ENCODE measurements around the gene DHX34.

DHX34 gene

DNA sequence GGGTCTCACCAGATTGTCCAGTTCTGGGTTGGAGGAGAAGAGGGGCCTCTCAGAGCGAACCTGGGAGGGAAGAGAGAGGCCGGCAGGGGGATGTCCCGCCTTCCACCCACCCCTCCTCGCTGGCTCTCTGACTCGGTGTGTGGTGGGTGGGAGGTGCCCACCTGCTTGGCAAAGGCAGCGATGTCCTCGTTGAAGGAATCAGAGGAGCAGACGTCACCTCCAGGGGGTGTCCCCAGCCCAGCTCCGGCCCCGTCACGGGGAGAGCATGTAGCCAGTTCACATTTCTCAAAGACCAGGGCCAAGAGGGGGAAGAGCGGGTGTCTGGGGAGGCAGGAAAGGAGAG, 67.5 kb downstream of the DHX34 start:
- H3K27ac ChIP-seq (ENCODE audit: insufficient read depth in 1 of 2, low read depth in 1 of 2, low read length in 2 of 2, poor library complexity in 1 of 2, severe bottlenecking in 2 of 2): no peak overlapping the region
- WGBS (ENCODE audit: insufficient coverage): 24% methylated on average over 7 of the region's 12 CpGs
- H3K4me1 ChIP-seq (ENCODE audit: control extremely low read depth in 1 of 4, control insufficient read depth in 4 of 4, insufficient read depth in 4 of 4, low read length in 3 of 4): peaks cover 0 to 19% (median 9%) of the 10 kb centered on the region in 4 experiments
- POLR2A ChIA-PET: no interaction called here
- H3K4me3 ChIP-seq (ENCODE audit: control insufficient read depth in 1 of 7, extremely low read depth in 1 of 7, insufficient read depth in 4 of 7, low read depth in 2 of 7, low read length in 6 of 7): no peak overlapping the region
- CTCF ChIA-PET: interaction anchor here (0.6 kb wide), 1 partner anchor 25 kb away, joined by 3 read pairs; no protein-coding TSS in a partner anchor
- peaks cover 0 to 91% (median 36%) of the 10 kb centered on the region in 5 experiments for H3K27me3 ChIP-seq (replicated peaks in 2 of 5; ENCODE audit: control insufficient read depth in 4 of 5, insufficient read depth in 5 of 5, low read length in 4 of 5)
- no peaks in the 10 kb centered on the region for H3K9me3 ChIP-seq (ENCODE audit: control extremely low read depth in 1 of 5, control insufficient read depth in 4 of 5, insufficient read depth in 2 of 5, low read depth in 1 of 5, low read length in 4 of 5)
- DNase-seq: peak in 1 of 3 donors; percentile 15
- no peaks in the 10 kb centered on the region for H3K36me3 ChIP-seq (ENCODE audit: control insufficient read depth in 4 of 4, insufficient read depth in 4 of 4, low read length in 3 of 4)

DNA sequence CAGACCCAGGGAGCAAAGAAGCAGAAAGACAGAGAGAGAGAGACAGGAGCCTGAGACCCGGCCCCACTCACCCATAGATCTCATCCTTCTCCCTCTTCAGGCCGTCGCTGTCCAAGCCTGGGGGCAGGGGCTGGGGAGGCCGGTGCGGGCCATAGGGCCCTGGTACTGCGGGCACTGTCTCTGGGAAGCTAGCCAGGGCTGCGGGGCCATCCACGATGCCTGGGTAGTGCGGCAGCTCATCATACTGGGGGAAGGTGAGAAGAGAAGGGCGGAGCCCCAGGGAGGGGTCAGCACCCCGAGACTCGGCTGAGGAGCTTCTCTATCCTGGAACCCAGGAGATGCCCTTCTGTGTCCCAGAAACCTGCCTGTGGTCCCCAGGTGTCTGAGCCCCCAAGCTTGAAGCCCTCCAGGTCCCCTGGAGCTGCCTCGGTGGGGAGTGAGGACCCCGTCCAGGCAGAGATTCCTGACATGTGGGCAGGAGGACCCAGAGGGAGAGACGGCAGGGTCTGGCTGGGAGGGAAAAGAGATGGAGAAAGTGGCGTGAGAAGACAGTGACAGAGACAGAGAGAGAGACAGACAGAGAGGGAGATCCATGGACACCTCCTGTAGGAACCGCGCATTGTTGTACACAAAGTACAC, 68.1 kb downstream of the DHX34 start:
- CTCF ChIA-PET: interaction anchor here (0.6 kb wide), 1 partner anchor 26 kb away, joined by 3 read pairs; no protein-coding TSS in a partner anchor
- 8% methylated on average over 17 of the region's 18 CpGs for WGBS (ENCODE audit: insufficient coverage)

DNA sequence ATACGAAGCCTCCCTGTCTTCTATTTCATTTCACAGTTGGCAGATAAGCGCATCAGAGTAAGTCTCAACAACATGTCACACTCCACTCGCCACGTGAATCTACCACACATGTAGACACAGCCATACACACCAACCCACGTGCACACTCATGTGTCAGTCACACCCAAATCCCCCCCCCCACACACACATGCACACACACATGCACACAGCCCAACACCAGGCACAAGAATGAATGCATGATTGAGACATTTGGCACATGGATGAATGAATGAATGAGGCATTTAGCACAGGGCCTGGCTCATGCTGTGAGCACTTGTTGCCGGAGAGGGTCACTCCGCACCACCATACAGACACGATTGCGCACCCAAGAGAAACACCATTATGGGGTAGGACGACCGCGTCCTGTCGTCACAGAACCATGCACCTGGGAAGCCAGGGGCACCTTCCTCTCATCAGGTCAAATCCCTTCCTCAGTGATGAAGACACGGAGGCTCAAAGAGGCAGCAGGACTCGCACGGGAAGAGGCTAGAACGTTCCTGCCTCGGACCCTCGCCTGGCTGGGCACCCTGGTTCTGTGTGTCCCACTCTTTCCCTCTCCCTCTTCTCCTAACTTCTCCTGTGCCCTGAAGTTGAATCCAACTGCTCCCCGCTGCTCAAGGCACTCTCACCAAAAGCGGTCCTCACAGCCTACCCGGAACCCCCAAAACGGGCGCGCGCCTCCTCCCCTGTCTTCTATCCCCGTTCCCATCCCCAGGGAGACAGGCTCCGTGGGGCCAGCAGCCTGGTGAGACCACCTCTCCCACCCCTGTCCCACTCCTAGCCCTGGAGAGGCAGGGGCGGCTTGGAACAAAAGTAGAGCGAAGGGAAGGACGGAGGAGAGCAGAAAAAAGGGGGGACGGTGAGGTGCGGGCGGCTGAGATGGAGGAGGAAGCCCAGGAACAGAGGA, 68.9 kb downstream of the DHX34 start:
- Histone ChIP-seq H3K27me3 (replicated peaks in 2 of 5; ENCODE audit: control insufficient read depth in 4 of 5, insufficient read depth in 5 of 5, low read length in 4 of 5) (peaks cover 9 to 95% (median 40%) of the 10 kb centered on the region in 5 experiments), H3K4me1 (ENCODE audit: control extremely low read depth in 1 of 4, control insufficient read depth in 4 of 4, insufficient read depth in 4 of 4, low read length in 3 of 4) (peaks cover 0 to 19% (median 10%) of the 10 kb centered on the region in 4 experiments), H3K27ac (ENCODE audit: insufficient read depth in 1 of 2, low read depth in 1 of 2, low read length in 2 of 2, poor library complexity in 1 of 2, severe bottlenecking in 2 of 2) (no peak overlapping the region), H3K9me3 (ENCODE audit: control extremely low read depth in 1 of 5, control insufficient read depth in 4 of 5, insufficient read depth in 2 of 5, low read depth in 1 of 5, low read length in 4 of 5) (no peaks in the 10 kb centered on the region), H3K4me3 (ENCODE audit: control insufficient read depth in 1 of 7, extremely low read depth in 1 of 7, insufficient read depth in 4 of 7, low read depth in 2 of 7, low read length in 6 of 7) (no peak overlapping the region), H3K36me3 (ENCODE audit: control insufficient read depth in 4 of 4, insufficient read depth in 4 of 4, low read length in 3 of 4) (no peaks in the 10 kb centered on the region)
- DNase-seq: peak in 1 of 3 donors; percentile 37
- ChIA-PET CTCF (interaction anchor here (1.1 kb wide), 1 partner anchor 123 kb away, joined by 3 read pairs; no protein-coding TSS in a partner anchor), POLR2A (interaction anchor here (0.7 kb wide), 1 partner anchor 594 kb away, joined by 3 read pairs; no protein-coding TSS in a partner anchor)
- WGBS (ENCODE audit: insufficient coverage): 3% methylated on average over 23 of the region's 34 CpGs

More for the DNA sequence above, 68.1 kb downstream of the DHX34 start:
- Histone ChIP-seq H3K36me3 (ENCODE audit: control insufficient read depth in 4 of 4, insufficient read depth in 4 of 4, low read length in 3 of 4) (no peaks in the 10 kb centered on the region), H3K9me3 (ENCODE audit: control extremely low read depth in 1 of 5, control insufficient read depth in 4 of 5, insufficient read depth in 2 of 5, low read depth in 1 of 5, low read length in 4 of 5) (no peaks in the 10 kb centered on the region), H3K27ac (ENCODE audit: insufficient read depth in 1 of 2, low read depth in 1 of 2, low read length in 2 of 2, poor library complexity in 1 of 2, severe bottlenecking in 2 of 2) (no peak overlapping the region), H3K4me1 (ENCODE audit: control extremely low read depth in 1 of 4, control insufficient read depth in 4 of 4, insufficient read depth in 4 of 4, low read length in 3 of 4) (peaks cover 0 to 19% (median 9%) of the 10 kb centered on the region in 4 experiments), H3K4me3 (ENCODE audit: control insufficient read depth in 1 of 7, extremely low read depth in 1 of 7, insufficient read depth in 4 of 7, low read depth in 2 of 7, low read length in 6 of 7) (no peak overlapping the region), H3K27me3 (replicated peaks in 2 of 5; ENCODE audit: control insufficient read depth in 4 of 5, insufficient read depth in 5 of 5, low read length in 4 of 5) (peaks cover 1 to 92% (median 37%) of the 10 kb centered on the region in 5 experiments)
- POLR2A ChIA-PET: no interaction called here
- DNase-seq: no peak

DNA sequence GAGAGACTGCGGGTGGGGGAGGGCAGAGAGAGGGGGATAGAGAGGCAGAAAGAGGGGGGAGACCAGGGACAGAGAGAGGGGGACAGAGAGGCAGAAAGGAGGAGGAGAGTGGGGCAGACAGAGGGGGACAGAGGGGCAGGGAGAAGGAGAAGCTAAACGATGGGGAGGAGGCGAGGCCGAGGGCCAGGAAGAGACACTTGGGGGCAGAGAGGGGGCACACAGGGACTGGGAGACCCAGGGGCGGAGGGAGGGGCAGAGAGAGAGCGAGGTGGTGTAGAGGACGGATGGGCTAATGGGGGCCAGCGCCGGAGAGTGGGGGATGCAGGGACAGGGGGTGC, 69.5 kb downstream of the DHX34 start:
- CTCF ChIA-PET: interaction anchor here (1.1 kb wide), 1 partner anchor 124 kb away, joined by 3 read pairs; no protein-coding TSS in a partner anchor
- 0% methylated on average over 8 of the region's 9 CpGs for WGBS (ENCODE audit: insufficient coverage)
- no peak overlapping the region for H3K27ac ChIP-seq (ENCODE audit: insufficient read depth in 1 of 2, low read depth in 1 of 2, low read length in 2 of 2, poor library complexity in 1 of 2, severe bottlenecking in 2 of 2)

DNA sequence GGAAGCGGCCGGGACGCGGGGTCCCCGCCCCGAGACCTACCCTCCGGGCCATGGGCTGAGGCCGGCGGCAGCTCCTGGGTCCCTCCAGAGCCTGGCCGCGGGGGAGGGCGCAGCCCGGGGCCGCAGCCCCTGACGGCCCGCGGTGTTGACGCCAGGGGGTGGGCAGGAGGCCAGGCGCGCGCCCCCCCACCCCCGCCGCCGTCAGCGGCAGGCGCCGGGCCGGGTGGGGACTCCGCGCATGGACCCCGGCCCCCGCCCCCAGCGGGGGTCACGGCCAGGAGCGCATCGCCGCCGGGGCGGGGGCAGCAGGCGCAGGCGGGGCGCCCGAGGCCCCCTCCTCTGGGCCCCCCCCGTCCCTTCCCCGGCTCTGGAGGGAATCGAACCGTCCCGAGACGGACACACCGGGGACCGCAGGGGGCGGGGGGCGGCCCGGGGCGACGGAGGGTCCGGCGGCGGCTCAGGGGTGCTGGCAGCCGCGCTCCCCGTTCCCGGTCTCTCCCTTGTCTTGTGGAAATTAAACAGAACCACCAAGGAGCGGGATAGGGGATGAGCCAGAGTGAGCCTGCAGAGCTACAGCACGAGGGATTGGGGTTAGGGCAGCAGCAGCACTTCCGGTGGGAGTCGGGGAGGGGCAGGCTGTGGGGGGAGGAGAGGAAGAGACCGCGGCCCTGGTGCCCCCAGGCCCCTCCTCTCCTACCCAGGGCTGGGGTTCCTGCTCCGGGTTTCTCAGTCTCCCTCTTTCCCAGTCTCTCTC, 70.1 kb downstream of the DHX34 start, which contains the start of gene MEIS3:
Gene MEIS3, minus strand, starts transcription at position 498 of the 754 bp plus-strand sequence. Its CDS starts 446 bp downstream, at position 52.
- peaks cover 10 to 97% (median 44%) of the 10 kb centered on the region in 5 experiments for H3K27me3 ChIP-seq (replicated peaks in 2 of 5; ENCODE audit: control insufficient read depth in 4 of 5, insufficient read depth in 5 of 5, low read length in 4 of 5)
- CTCF ChIA-PET: interaction anchor here (1.1 kb wide), 1 partner anchor 124 kb away, joined by 3 read pairs; no protein-coding TSS in a partner anchor

More for the DNA sequence above, 69.5 kb downstream of the DHX34 start:
- peak in 1 of 3 donors; percentile 17 for DNase-seq
- peak overlapping the region in 1 of 7 experiments; percentile 38 for H3K4me3 ChIP-seq (ENCODE audit: control insufficient read depth in 1 of 7, extremely low read depth in 1 of 7, insufficient read depth in 4 of 7, low read depth in 2 of 7, low read length in 6 of 7)
- POLR2A ChIA-PET: interaction anchor here (0.7 kb wide), 1 partner anchor 594 kb away, joined by 3 read pairs; no protein-coding TSS in a partner anchor
- peaks cover 0 to 19% (median 10%) of the 10 kb centered on the region in 4 experiments for H3K4me1 ChIP-seq (ENCODE audit: control extremely low read depth in 1 of 4, control insufficient read depth in 4 of 4, insufficient read depth in 4 of 4, low read length in 3 of 4)
- H3K9me3 ChIP-seq (ENCODE audit: control extremely low read depth in 1 of 5, control insufficient read depth in 4 of 5, insufficient read depth in 2 of 5, low read depth in 1 of 5, low read length in 4 of 5): no peaks in the 10 kb centered on the region
- H3K27me3 ChIP-seq (replicated peaks in 2 of 5; ENCODE audit: control insufficient read depth in 4 of 5, insufficient read depth in 5 of 5, low read length in 4 of 5): peaks cover 10 to 95% (median 42%) of the 10 kb centered on the region in 5 experiments
- no peaks in the 10 kb centered on the region for H3K36me3 ChIP-seq (ENCODE audit: control insufficient read depth in 4 of 4, insufficient read depth in 4 of 4, low read length in 3 of 4)

DNA sequence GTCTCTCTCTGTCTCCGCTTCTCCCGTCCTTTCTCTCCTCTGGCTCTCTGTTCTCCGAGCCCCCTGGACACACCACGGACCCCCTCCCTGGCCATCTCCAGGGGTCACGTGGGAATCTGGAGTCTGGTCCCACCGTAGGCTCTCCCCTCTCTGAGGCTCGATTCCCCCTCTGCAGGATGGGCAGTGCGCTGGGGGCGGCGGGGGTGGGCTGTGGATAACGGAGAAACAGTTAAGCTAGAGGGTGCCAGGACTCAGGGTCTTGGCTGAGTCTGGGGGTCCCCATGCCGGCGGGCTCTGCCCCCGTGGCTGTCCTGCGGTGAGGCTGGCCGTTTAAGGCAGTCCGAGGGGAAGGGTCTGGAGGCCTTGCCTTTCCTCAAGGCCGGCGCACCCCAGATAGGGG, 70.7 kb downstream of the DHX34 start:
- Histone ChIP-seq H3K4me3 (ENCODE audit: control insufficient read depth in 1 of 7, extremely low read depth in 1 of 7, insufficient read depth in 4 of 7, low read depth in 2 of 7, low read length in 6 of 7) (peak overlapping the region in 1 of 7 experiments; percentile 43), H3K27ac (ENCODE audit: insufficient read depth in 1 of 2, low read depth in 1 of 2, low read length in 2 of 2, poor library complexity in 1 of 2, severe bottlenecking in 2 of 2) (no peak overlapping the region), H3K27me3 (replicated peaks in 2 of 5; ENCODE audit: control insufficient read depth in 4 of 5, insufficient read depth in 5 of 5, low read length in 4 of 5) (peaks cover 10 to 97% (median 44%) of the 10 kb centered on the region in 5 experiments), H3K9me3 (ENCODE audit: control extremely low read depth in 1 of 5, control insufficient read depth in 4 of 5, insufficient read depth in 2 of 5, low read depth in 1 of 5, low read length in 4 of 5) (no peaks in the 10 kb centered on the region), H3K36me3 (ENCODE audit: control insufficient read depth in 4 of 4, insufficient read depth in 4 of 4, low read length in 3 of 4) (no peaks in the 10 kb centered on the region), H3K4me1 (ENCODE audit: control extremely low read depth in 1 of 4, control insufficient read depth in 4 of 4, insufficient read depth in 4 of 4, low read length in 3 of 4) (peaks cover 0 to 19% (median 10%) of the 10 kb centered on the region in 4 experiments)
- WGBS (ENCODE audit: insufficient coverage): 8% methylated on average over 8 of the region's 19 CpGs
- no peak for DNase-seq
- ChIA-PET POLR2A (no interaction called here), CTCF (no interaction called here)

More for the DNA sequence above, 70.1 kb downstream of the DHX34 start, which contains the start of gene MEIS3:
- WGBS (ENCODE audit: insufficient coverage): 0% methylated on average over 31 of the region's 70 CpGs
- Histone ChIP-seq H3K9me3 (ENCODE audit: control extremely low read depth in 1 of 5, control insufficient read depth in 4 of 5, insufficient read depth in 2 of 5, low read depth in 1 of 5, low read length in 4 of 5) (no peaks in the 10 kb centered on the region), H3K27ac (ENCODE audit: insufficient read depth in 1 of 2, low read depth in 1 of 2, low read length in 2 of 2, poor library complexity in 1 of 2, severe bottlenecking in 2 of 2) (no peak within 1 kb of the TSS), H3K36me3 (ENCODE audit: control insufficient read depth in 4 of 4, insufficient read depth in 4 of 4, low read length in 3 of 4) (no peaks in the 10 kb centered on the region), H3K4me3 (ENCODE audit: control insufficient read depth in 1 of 7, extremely low read depth in 1 of 7, insufficient read depth in 4 of 7, low read depth in 2 of 7, low read length in 6 of 7) (peak within 1 kb of the TSS in 2 of 7 experiments; percentile 38 to 43), H3K4me1 (ENCODE audit: control extremely low read depth in 1 of 4, control insufficient read depth in 4 of 4, insufficient read depth in 4 of 4, low read length in 3 of 4) (peaks cover 0 to 19% (median 10%) of the 10 kb centered on the region in 4 experiments)
- POLR2A ChIA-PET: interaction anchor here (0.7 kb wide), 1 partner anchor 595 kb away, joined by 3 read pairs; no protein-coding TSS in a partner anchor
- peak in 1 of 3 donors; percentile 8 for DNase-seq
